GM23338 (cell line): Measurements from ENCODE around the gene CHD9NB. TPM values are rescaled to one million over a fixed set of nuclear protein-coding genes. Genes with fewer than 3 reads are reported as not detected.

Experiments used
- ATAC-seq: fragments of 200-7000 bp; cut with Tn5 transposase; 3 replicates; pipeline ENCODE4 v1.9.1; 2020
- DNase-seq: peaks from one replicate; pipeline ENCODE4 v3.0.0-alpha.2; 2015; ENCODE audit warnings: low spot score
- H2AFZ ChIP-seq: fragments of 200-600 bp; sonication (generic); 2 replicates; pipeline ENCODE4 v1.8.0; 2016; ENCODE audit warnings: antibody characterized with exemption, mild to moderate bottlenecking, moderate library complexity
- H3F3A ChIP-seq: fragments of 200-600 bp; sonication (generic); replicated peaks from 2 replicates; pipeline ENCODE4 v1.8.0; 2017; ENCODE audit warnings: antibody characterized with exemption, mixed run types, low read depth
- H3K27ac ChIP-seq: fragments of 200-600 bp; sonication (generic); 2 replicates; pipeline ENCODE4 v1.6.1; 2016; ENCODE audit warnings: low read depth
- H3K27me3 ChIP-seq: fragments of 200-600 bp; sonication (generic); 2 replicates; pipeline ENCODE4 v1.8.0; 2016; ENCODE audit warnings: mild to moderate bottlenecking, mixed run types, moderate library complexity; ENCODE audit not compliant: insufficient read depth
- H3K36me3 ChIP-seq: fragments of 200-600 bp; sonication (generic); 2 replicates; pipeline ENCODE4 v1.8.0; 2016; ENCODE audit warnings: mild to moderate bottlenecking; ENCODE audit not compliant: insufficient read depth
- H3K4me1 ChIP-seq: fragments of 200-600 bp; sonication (generic); 2 replicates; pipeline ENCODE4 v1.8.0; 2016; ENCODE audit warnings: mild to moderate bottlenecking, moderate library complexity; ENCODE audit not compliant: insufficient read depth
- H3K4me2 ChIP-seq: fragments of 200-600 bp; sonication (generic); 2 replicates; pipeline ENCODE4 v1.7.1; 2017; ENCODE audit warnings: mixed run types
- H3K4me3 ChIP-seq: fragments of 200-600 bp; sonication (generic); 2 replicates; pipeline ENCODE4 v1.6.1; 2016; ENCODE audit warnings: mixed run types
- H3K79me2 ChIP-seq: fragments of 200-600 bp; sonication (generic); replicated peaks from 2 replicates; pipeline ENCODE4 v1.8.0; 2017; ENCODE audit warnings: mild to moderate bottlenecking; ENCODE audit not compliant: insufficient read depth
- H3K9me2 ChIP-seq: fragments of 200-600 bp; sonication (generic); 2 replicates; pipeline ENCODE4 v1.8.0; 2017; ENCODE audit not compliant: insufficient read depth
- H4K20me1 ChIP-seq: fragments of 200-600 bp; sonication (generic); replicated peaks from 2 replicates; pipeline ENCODE4 v1.8.0; 2017; ENCODE audit warnings: mild to moderate bottlenecking; ENCODE audit not compliant: insufficient read depth
- H3K27ac Mint-ChIP-seq: 2 replicates; pipeline ENCODE4 v1.8.0; 2020; ENCODE audit warnings: inconsistent platforms, mild to moderate bottlenecking, moderate library complexity, mixed read lengths
- H3K27me3 Mint-ChIP-seq: 3 replicates; pipeline ENCODE4 v1.8.0; 2022; ENCODE audit warnings: low read depth, mild to moderate bottlenecking, moderate library complexity, mixed read lengths, inconsistent platforms; ENCODE audit not compliant: insufficient read depth, poor library complexity
- H3K36me3 Mint-ChIP-seq: 3 replicates; pipeline ENCODE4 v1.8.0; 2021; ENCODE audit warnings: low read depth, mild to moderate bottlenecking, inconsistent platforms, moderate library complexity, mixed read lengths
- H3K4me1 Mint-ChIP-seq: 3 replicates; pipeline ENCODE4 v1.8.0; 2020; ENCODE audit warnings: mild to moderate bottlenecking, inconsistent platforms, mixed read lengths
- H3K4me3 Mint-ChIP-seq: 3 replicates; pipeline ENCODE4 v1.8.0; 2021; ENCODE audit warnings: moderate library complexity, mild to moderate bottlenecking, inconsistent platforms, mixed read lengths
- H3K9me3 Mint-ChIP-seq: 3 replicates; pipeline ENCODE4 v1.8.0; 2020; ENCODE audit warnings: moderate library complexity, mild to moderate bottlenecking, inconsistent platforms, mixed read lengths
- CREB1 ChIP-seq: fragments of 250-450 bp; sonication (Bioruptor Pico); IDR thresholded peaks from 2 replicates; pipeline ENCODE4 v1.5.0; 2020; ENCODE audit warnings: low read depth, mild to moderate bottlenecking, moderate library complexity
- EZH2 ChIP-seq: fragments of 200-600 bp; sonication (generic); IDR thresholded peaks from one replicate; pipeline ENCODE4 v1.8.0; 2017; ENCODE audit warnings: antibody characterized with exemption, mild to moderate bottlenecking, low read depth; ENCODE audit not compliant: unreplicated experiment
- EZH2phosphoT487 ChIP-seq: fragments of 200-600 bp; sonication (generic); IDR thresholded peaks from one replicate; pipeline ENCODE4 v1.8.1; 2018; ENCODE audit warnings: antibody characterized with exemption; ENCODE audit not compliant: unreplicated experiment
- JUNB ChIP-seq: IDR thresholded peaks from one replicate; pipeline ENCODE4 v1.6.1; 2016; ENCODE audit warnings: antibody characterized with exemption; ENCODE audit not compliant: unreplicated experiment
- NANOG ChIP-seq: IDR thresholded peaks from 2 replicates; pipeline ENCODE4 v1.6.1; 2016; ENCODE audit warnings: antibody characterized with exemption, borderline replicate concordance
- POLR2AphosphoS5 ChIP-seq: IDR thresholded peaks from 2 replicates; pipeline ENCODE4 v1.6.1; 2016; ENCODE audit warnings: antibody characterized with exemption, low read depth
- STAT1 ChIP-seq: IDR thresholded peaks from one replicate; pipeline ENCODE4 v1.6.1; 2016; ENCODE audit warnings: antibody characterized with exemption; ENCODE audit not compliant: unreplicated experiment
- ZNF114 ChIP-seq: fragments of 250-450 bp; sonication (Bioruptor Pico); IDR thresholded peaks from 2 replicates; pipeline ENCODE4 v1.5.0; 2020; ENCODE audit warnings: mild to moderate bottlenecking, moderate library complexity
- ZNF331 ChIP-seq: fragments of 250-450 bp; sonication (Bioruptor Pico); IDR thresholded peaks from 2 replicates; pipeline ENCODE4 v1.5.0; 2020; ENCODE audit warnings: low read depth, mild to moderate bottlenecking, moderate library complexity
- polyA plus RNA-seq: library from polyadenylated mRNA; unstranded; fragments of >200 nt; fragmentation: Nextera tagmentation; extraction: Ambion mirVana; gene quantifications from 2 replicates; pipeline ENCODE4 v1.2.1, GENCODE V29; 2016
- total RNA-seq: library from RNA; depleted of rRNA; stranded (reverse); fragments of >200 nt; shearing (Covaris generic); gene quantifications from 2 replicates; pipeline ENCODE4 v1.2.3, GENCODE V29; 2014
- TF ChIP-seq, protein P1 (sequence below): IDR thresholded peaks from one replicate; pipeline ENCODE4 v1.6.1; 2018; ENCODE audit warnings: antibody characterized with exemption; ENCODE audit not compliant: unreplicated experiment
- TF ChIP-seq, protein P2 (sequence below): IDR thresholded peaks from 2 replicates; pipeline ENCODE4 v1.6.1; 2016; ENCODE audit warnings: antibody characterized with exemption
- TF ChIP-seq, protein P3 (sequence below), 2 experiments: fragments of 200-600 bp in 1 of 2; sonication (generic) in 1 of 2; conservative IDR thresholded peaks; 2 replicates each; pipeline versions ENCODE4 v1.5.1 to v1.6.1; 2016 to 2017; ENCODE audit warnings: antibody characterized with exemption in 2 of 2, low read depth in 2 of 2, mild to moderate bottlenecking in 2 of 2, moderate library complexity in 1 of 2
- TF ChIP-seq, protein P4 (sequence below): fragments of 250-450 bp; sonication (Bioruptor Pico); IDR thresholded peaks from 2 replicates; pipeline ENCODE4 v1.5.0; 2020; ENCODE audit warnings: mild to moderate bottlenecking, moderate library complexity

CHD9NB gene
- total and polyA plus RNA-seq, 2 experiments from 2014 or later = 1.7 to 4.2 TPM

DNA sequence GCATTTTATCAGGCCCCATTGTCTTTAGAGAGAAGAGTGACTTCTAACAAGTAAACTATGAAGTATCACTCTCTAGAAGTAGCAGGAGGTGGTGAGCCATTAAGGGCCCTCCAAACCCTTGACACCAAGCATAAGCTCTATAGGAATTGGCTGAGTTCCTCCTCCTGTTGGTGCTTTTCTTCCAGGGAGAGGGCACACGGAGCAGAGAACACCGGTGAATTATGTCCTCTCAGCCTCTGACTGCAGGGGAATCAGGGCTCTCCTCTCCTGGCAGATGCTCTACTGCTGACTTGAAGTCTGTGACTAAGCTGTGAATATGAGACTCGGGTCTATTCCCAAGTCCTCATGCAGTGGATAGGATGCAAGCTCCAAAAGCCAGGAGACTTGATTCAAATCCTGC, 34.4 kb upstream of the CHD9NB start:
- H3K4me3 Mint-ChIP-seq = no peak overlapping the region
- H3K27me3 Mint-ChIP-seq = peaks cover 12% of the 10 kb centered on the region
- peaks cover 64% of the 10 kb centered on the region for H3K4me1 Mint-ChIP-seq
- Histone ChIP-seq H3K27ac (no peak overlapping the region), H3K79me2 (0 out of 2 replicates have a peak, but pooled peaks cover 6% of the 10 kb centered on the region), H2AFZ (no peak overlapping the region), H3K4me1 (peaks cover 54% of the 10 kb centered on the region), H4K20me1 (no peaks in the 10 kb centered on the region), H3K27me3 (no peaks in the 10 kb centered on the region), H3K36me3 (no peaks in the 10 kb centered on the region), H3K9me2 (no peaks in the 10 kb centered on the region), H3K4me3 (no peak overlapping the region), H3F3A (no peaks in the 10 kb centered on the region; the same call in 1 of the 2 replicates), H3K4me2 (peak overlapping the region; percentile 70; the same call in 1 of the 2 replicates)
- ATAC-seq = no peak
- TF ChIP-seq EZH2 = no peak
- TF ChIP-seq, protein P1, sequence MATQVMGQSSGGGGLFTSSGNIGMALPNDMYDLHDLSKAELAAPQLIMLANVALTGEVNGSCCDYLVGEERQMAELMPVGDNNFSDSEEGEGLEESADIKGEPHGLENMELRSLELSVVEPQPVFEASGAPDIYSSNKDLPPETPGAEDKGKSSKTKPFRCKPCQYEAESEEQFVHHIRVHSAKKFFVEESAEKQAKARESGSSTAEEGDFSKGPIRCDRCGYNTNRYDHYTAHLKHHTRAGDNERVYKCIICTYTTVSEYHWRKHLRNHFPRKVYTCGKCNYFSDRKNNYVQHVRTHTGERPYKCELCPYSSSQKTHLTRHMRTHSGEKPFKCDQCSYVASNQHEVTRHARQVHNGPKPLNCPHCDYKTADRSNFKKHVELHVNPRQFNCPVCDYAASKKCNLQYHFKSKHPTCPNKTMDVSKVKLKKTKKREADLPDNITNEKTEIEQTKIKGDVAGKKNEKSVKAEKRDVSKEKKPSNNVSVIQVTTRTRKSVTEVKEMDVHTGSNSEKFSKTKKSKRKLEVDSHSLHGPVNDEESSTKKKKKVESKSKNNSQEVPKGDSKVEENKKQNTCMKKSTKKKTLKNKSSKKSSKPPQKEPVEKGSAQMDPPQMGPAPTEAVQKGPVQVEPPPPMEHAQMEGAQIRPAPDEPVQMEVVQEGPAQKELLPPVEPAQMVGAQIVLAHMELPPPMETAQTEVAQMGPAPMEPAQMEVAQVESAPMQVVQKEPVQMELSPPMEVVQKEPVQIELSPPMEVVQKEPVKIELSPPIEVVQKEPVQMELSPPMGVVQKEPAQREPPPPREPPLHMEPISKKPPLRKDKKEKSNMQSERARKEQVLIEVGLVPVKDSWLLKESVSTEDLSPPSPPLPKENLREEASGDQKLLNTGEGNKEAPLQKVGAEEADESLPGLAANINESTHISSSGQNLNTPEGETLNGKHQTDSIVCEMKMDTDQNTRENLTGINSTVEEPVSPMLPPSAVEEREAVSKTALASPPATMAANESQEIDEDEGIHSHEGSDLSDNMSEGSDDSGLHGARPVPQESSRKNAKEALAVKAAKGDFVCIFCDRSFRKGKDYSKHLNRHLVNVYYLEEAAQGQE = no peak
- TF ChIP-seq POLR2AphosphoS5 = no peak
- TF ChIP-seq ZNF114 = no peak
- TF ChIP-seq, protein P2, sequence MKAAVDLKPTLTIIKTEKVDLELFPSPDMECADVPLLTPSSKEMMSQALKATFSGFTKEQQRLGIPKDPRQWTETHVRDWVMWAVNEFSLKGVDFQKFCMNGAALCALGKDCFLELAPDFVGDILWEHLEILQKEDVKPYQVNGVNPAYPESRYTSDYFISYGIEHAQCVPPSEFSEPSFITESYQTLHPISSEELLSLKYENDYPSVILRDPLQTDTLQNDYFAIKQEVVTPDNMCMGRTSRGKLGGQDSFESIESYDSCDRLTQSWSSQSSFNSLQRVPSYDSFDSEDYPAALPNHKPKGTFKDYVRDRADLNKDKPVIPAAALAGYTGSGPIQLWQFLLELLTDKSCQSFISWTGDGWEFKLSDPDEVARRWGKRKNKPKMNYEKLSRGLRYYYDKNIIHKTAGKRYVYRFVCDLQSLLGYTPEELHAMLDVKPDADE = no peak
- TF ChIP-seq STAT1 = no peak
- no peak for TF ChIP-seq NANOG
- TF ChIP-seq, protein P3, sequence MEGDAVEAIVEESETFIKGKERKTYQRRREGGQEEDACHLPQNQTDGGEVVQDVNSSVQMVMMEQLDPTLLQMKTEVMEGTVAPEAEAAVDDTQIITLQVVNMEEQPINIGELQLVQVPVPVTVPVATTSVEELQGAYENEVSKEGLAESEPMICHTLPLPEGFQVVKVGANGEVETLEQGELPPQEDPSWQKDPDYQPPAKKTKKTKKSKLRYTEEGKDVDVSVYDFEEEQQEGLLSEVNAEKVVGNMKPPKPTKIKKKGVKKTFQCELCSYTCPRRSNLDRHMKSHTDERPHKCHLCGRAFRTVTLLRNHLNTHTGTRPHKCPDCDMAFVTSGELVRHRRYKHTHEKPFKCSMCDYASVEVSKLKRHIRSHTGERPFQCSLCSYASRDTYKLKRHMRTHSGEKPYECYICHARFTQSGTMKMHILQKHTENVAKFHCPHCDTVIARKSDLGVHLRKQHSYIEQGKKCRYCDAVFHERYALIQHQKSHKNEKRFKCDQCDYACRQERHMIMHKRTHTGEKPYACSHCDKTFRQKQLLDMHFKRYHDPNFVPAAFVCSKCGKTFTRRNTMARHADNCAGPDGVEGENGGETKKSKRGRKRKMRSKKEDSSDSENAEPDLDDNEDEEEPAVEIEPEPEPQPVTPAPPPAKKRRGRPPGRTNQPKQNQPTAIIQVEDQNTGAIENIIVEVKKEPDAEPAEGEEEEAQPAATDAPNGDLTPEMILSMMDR (conservative IDR thresholded peaks at IDR 0.05; ENCODE audit: low read depth in 2 of 2) = no peak
- TF ChIP-seq EZH2phosphoT487 = no peak
- no peak for TF ChIP-seq ZNF331 (CRISPR knock-in tag)
- TF ChIP-seq, protein P4, sequence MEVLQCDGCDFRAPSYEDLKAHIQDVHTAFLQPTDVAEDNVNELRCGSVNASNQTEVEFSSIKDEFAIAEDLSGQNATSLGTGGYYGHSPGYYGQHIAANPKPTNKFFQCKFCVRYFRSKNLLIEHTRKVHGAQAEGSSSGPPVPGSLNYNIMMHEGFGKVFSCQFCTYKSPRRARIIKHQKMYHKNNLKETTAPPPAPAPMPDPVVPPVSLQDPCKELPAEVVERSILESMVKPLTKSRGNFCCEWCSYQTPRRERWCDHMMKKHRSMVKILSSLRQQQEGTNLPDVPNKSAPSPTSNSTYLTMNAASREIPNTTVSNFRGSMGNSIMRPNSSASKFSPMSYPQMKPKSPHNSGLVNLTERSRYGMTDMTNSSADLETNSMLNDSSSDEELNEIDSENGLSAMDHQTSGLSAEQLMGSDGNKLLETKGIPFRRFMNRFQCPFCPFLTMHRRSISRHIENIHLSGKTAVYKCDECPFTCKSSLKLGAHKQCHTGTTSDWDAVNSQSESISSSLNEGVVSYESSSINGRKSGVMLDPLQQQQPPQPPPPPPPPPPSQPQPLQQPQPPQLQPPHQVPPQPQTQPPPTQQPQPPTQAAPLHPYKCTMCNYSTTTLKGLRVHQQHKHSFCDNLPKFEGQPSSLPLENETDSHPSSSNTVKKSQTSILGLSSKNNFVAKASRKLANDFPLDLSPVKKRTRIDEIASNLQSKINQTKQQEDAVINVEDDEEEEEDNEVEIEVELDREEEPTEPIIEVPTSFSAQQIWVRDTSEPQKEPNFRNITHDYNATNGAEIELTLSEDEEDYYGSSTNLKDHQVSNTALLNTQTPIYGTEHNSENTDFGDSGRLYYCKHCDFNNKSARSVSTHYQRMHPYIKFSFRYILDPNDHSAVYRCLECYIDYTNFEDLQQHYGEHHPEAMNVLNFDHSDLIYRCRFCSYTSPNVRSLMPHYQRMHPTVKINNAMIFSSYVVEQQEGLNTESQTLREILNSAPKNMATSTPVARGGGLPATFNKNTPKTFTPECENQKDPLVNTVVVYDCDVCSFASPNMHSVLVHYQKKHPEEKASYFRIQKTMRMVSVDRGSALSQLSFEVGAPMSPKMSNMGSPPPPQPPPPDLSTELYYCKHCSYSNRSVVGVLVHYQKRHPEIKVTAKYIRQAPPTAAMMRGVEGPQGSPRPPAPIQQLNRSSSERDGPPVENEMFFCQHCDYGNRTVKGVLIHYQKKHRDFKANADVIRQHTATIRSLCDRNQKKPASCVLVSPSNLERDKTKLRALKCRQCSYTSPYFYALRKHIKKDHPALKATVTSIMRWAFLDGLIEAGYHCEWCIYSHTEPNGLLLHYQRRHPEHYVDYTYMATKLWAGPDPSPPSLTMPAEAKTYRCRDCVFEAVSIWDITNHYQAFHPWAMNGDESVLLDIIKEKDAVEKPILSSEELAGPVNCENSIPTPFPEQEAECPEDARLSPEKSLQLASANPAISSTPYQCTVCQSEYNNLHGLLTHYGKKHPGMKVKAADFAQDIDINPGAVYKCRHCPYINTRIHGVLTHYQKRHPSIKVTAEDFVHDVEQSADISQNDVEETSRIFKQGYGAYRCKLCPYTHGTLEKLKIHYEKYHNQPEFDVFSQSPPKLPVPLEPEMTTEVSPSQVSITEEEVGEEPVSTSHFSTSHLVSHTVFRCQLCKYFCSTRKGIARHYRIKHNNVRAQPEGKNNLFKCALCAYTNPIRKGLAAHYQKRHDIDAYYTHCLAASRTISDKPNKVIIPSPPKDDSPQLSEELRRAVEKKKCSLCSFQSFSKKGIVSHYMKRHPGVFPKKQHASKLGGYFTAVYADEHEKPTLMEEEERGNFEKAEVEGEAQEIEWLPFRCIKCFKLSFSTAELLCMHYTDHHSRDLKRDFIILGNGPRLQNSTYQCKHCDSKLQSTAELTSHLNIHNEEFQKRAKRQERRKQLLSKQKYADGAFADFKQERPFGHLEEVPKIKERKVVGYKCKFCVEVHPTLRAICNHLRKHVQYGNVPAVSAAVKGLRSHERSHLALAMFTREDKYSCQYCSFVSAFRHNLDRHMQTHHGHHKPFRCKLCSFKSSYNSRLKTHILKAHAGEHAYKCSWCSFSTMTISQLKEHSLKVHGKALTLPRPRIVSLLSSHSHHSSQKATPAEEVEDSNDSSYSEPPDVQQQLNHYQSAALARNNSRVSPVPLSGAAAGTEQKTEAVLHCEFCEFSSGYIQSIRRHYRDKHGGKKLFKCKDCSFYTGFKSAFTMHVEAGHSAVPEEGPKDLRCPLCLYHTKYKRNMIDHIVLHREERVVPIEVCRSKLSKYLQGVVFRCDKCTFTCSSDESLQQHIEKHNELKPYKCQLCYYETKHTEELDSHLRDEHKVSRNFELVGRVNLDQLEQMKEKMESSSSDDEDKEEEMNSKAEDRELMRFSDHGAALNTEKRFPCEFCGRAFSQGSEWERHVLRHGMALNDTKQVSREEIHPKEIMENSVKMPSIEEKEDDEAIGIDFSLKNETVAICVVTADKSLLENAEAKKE (CRISPR knock-in tag) = no peak
- no peak for TF ChIP-seq CREB1
- no peak for TF ChIP-seq JUNB
- no peak overlapping the region for H3K27ac Mint-ChIP-seq
- DNase-seq = no peak
- H3K9me3 Mint-ChIP-seq = no peaks in the 10 kb centered on the region
- H3K36me3 Mint-ChIP-seq = no peaks in the 10 kb centered on the region; the same call in none of the 3 replicates
